AG04450 (cell line): Measurements from ENCODE around the gene LIN28B. TPM values are rescaled to one million over a fixed set of nuclear protein-coding genes. Genes with fewer than 3 reads are reported as not detected.

ENCODE experiments used
- CTCF ChIA-PET: fragments of 300-600, 350-600 bp; formaldehyde crosslinking; extraction: SDS; loops from one replicate; lab custom pipeline; 2022; ENCODE audit warnings: antibody characterized with exemption, inconsistent platforms; lab: Charles Lee
- POLR2A ChIA-PET: fragments of 350-600 bp; formaldehyde crosslinking; extraction: SDS; loops from one replicate; lab custom pipeline; 2021; ENCODE audit warnings: antibody characterized with exemption, inconsistent platforms; lab: Yijun Ruan, JAX
- DNase-seq: peaks from one replicate; pipeline ENCODE4 v3.0.0-alpha.2; 2011; ENCODE audit warnings: low read depth, low spot score
- H3K27ac ChIP-seq: one replicate; pipeline ENCODE4 v1.5.1; 2012; ENCODE audit warnings: low read depth, low read length, control low read depth
- H3K27me3 ChIP-seq: one replicate; pipeline ENCODE4 v1.6.0; 2012; ENCODE audit warnings: low read length; ENCODE audit not compliant: control insufficient read depth, insufficient read depth
- H3K4me3 ChIP-seq: 2 replicates; pipeline ENCODE4 v1.5.1; 2011; ENCODE audit warnings: mild to moderate bottlenecking, low read depth, low read length, control low read depth
- H3K9me3 ChIP-seq: 2 replicates; pipeline ENCODE4 v1.5.1; 2012; ENCODE audit warnings: low read length; ENCODE audit not compliant: control insufficient read depth, insufficient read depth
- polyA plus RNA-seq: library from polyadenylated mRNA; depleted of rRNA; stranded (reverse); fragments of >200 nt; gene quantifications from 2 replicates; pipeline ENCODE4 v1.2.3, GENCODE V29; 2011
- TF ChIP-seq, protein P1 (sequence below): IDR thresholded peaks from 2 replicates; pipeline ENCODE4 v1.5.1; 2011; ENCODE audit warnings: low read depth, low read length, control low read depth, inconsistent platforms

LIN28B gene
- polyA plus RNA-seq, 1 experiment = not detected

DNA sequence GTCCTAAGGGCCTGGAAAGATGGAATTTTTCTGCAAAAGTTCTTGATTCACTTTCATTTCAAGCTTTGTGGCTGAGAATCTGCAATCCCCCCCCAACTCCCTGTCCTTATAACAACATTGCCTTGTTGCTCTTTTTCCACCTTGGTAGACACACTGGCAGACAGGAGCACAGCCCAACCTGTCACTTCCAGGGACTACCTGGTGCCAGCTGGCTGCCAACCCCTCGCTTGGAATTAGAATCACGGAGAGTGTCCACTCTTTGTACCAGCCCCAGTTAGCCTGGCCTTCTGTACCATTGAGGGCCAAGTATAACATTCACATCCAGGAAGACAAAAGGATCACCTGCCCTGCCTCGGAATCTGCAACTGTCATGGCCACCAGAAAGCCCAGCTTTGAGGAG, 148.2 kb downstream of the LIN28B start:
- Histone ChIP-seq H3K27me3 (no peaks in the 10 kb centered on the region), H3K9me3 (no peaks in the 10 kb centered on the region), H3K4me3 (no peak overlapping the region), H3K27ac (no peak overlapping the region)
- CTCF ChIA-PET = interaction anchor here (1.0 to 3.1 kb wide), 2 partner anchors 17 to 31 kb away, joined by 3 to 23 read pairs; no protein-coding TSS in a partner anchor
- DNase-seq = no peak
- POLR2A ChIA-PET = no interaction called here
- TF ChIP-seq, protein P1, sequence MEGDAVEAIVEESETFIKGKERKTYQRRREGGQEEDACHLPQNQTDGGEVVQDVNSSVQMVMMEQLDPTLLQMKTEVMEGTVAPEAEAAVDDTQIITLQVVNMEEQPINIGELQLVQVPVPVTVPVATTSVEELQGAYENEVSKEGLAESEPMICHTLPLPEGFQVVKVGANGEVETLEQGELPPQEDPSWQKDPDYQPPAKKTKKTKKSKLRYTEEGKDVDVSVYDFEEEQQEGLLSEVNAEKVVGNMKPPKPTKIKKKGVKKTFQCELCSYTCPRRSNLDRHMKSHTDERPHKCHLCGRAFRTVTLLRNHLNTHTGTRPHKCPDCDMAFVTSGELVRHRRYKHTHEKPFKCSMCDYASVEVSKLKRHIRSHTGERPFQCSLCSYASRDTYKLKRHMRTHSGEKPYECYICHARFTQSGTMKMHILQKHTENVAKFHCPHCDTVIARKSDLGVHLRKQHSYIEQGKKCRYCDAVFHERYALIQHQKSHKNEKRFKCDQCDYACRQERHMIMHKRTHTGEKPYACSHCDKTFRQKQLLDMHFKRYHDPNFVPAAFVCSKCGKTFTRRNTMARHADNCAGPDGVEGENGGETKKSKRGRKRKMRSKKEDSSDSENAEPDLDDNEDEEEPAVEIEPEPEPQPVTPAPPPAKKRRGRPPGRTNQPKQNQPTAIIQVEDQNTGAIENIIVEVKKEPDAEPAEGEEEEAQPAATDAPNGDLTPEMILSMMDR = no peak

GRCh38 chr6:105106260-105106659, 149.4 kb downstream of the LIN28B start:
- H3K9me3 ChIP-seq = no peaks in the 10 kb centered on the region
- H3K27me3 ChIP-seq = no peaks in the 10 kb centered on the region
- H3K4me3 ChIP-seq = no peak overlapping the region
- TF ChIP-seq, protein P1 = no peak
- H3K27ac ChIP-seq = no peak overlapping the region
- ChIA-PET POLR2A (no interaction called here), CTCF (interaction anchor here (3.1 kb wide), 1 partner anchor 18 kb away, joined by 23 read pairs; no protein-coding TSS in a partner anchor)
- DNase-seq = no peak

DNA sequence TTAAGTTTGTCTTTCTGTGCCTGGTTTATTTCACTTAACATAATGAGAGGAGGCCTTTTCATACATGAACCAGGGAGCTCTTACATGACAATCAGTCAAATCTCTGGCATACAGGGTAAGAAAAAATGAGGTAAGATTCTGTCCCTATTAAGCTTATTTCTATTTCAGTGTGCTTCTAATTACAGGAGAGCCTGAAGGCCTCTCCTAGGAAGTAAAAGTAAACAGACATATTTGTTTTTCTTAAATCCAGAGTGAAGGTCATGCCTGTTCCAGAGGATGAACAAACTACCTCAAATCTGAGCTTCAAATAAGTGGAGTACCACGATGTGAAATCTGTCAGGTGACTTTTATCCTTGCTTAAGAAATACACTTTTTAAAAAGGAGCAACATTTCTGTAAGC, 150.3 kb downstream of the LIN28B start:
- ChIA-PET POLR2A (no interaction called here), CTCF (interaction anchor here (1.1 to 1.3 kb wide), 2 partner anchors 19 to 29 kb away, joined by 4 read pairs; a partner anchor contains a TSS)
- H3K27ac ChIP-seq = no peak overlapping the region
- no peaks in the 10 kb centered on the region for H3K27me3 ChIP-seq
- no peak for DNase-seq
- no peak overlapping the region for H3K4me3 ChIP-seq
- H3K9me3 ChIP-seq = no peaks in the 10 kb centered on the region
- TF ChIP-seq, protein P1 = no peak

DNA sequence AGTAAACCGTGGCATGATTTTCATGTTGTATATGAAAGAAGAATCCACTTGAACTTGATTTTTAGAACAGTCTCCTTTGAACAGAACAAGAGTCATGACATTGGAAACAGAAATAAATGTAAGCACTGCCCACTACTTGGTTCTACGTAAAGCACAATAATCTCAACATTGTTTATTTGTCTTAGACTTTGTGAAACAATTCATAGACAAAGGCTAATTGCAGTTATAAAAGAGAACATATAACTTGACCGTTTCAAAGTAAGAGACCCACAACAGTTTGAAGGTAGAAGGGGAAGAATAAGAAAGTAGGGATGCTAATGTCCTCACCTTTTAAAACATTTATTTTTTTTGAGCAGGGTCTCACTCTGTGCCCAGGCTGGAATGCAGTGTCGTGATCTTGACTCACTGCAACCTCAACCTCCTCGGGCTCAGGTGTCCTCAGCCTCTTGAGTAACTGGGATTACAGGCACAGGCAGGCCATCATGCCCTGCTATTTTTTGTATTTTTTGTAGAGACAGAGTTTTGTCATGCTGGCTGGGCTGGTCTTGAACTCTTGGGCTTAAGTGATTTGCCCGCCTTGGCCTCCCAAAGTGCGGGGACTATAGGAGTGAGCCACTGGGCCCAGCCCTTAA, 151.8 kb downstream of the LIN28B start:
- no peaks in the 10 kb centered on the region for H3K9me3 ChIP-seq
- no peak overlapping the region for H3K4me3 ChIP-seq
- POLR2A ChIA-PET = interaction anchor here (0.6 kb wide), 1 partner anchor 12 kb away, joined by 8 read pairs; no protein-coding TSS in a partner anchor
- H3K27ac ChIP-seq = no peak overlapping the region
- CTCF ChIA-PET = no interaction called here
- H3K27me3 ChIP-seq = no peaks in the 10 kb centered on the region
- TF ChIP-seq, protein P1 = no peak
- no peak for DNase-seq
